ENCODE data around the gene TXLNB.

TXLNB gene

GRCh38 chr6:139335447-139336210, 43.8 kb upstream of the TXLNB start:
- no peak overlapping the region for H3K4me3 ChIP-seq (ENCODE audit: low read length)
- peak; percentile 88 for DNase-seq (ENCODE audit: low read depth)
- no peak for TF ChIP-seq CTCF (IDR thresholded peaks at IDR 0.05; ENCODE audit: insufficient read depth, low read depth, low read length, missing control alignments)

GRCh38 chr6:139334806-139335446, 43.1 kb upstream of the TXLNB start:
- peak; percentile 91 for DNase-seq (ENCODE audit: low read depth)
- no peak for TF ChIP-seq CTCF (IDR thresholded peaks at IDR 0.05; ENCODE audit: insufficient read depth, low read depth, low read length, missing control alignments)
- no peak overlapping the region for H3K4me3 ChIP-seq (ENCODE audit: low read length)

GRCh38 chr6:139330826-139331500, 39.2 kb upstream of the TXLNB start:
- H3K4me3 ChIP-seq (ENCODE audit: low read length): no peak overlapping the region
- TF ChIP-seq CTCF (IDR thresholded peaks at IDR 0.05; ENCODE audit: insufficient read depth, low read depth, low read length, missing control alignments): no peak
- DNase-seq (ENCODE audit: low read depth): no peak

- TF ChIP-seq CTCF (IDR thresholded peaks at IDR 0.05; ENCODE audit: insufficient read depth, low read depth, low read length, missing control alignments): no peak
- H3K4me3 ChIP-seq (ENCODE audit: low read length): no peak overlapping the region
These were observed 38.5 kb upstream of the TXLNB start for GRCh38 chr6:139330306-139330705.

GRCh38 chr6:139329224-139329623, 37.4 kb upstream of the TXLNB start:
- no peak overlapping the region for H3K4me3 ChIP-seq (ENCODE audit: low read length)
- no peak for TF ChIP-seq CTCF (IDR thresholded peaks at IDR 0.05; ENCODE audit: insufficient read depth, low read depth, low read length, missing control alignments)
- DNase-seq (ENCODE audit: low read depth): no peak

More at GRCh38 chr6:139330306-139330705, 38.5 kb upstream of the TXLNB start:
- no peak for DNase-seq (ENCODE audit: low read depth)

- no peak overlapping the region for H3K4me3 ChIP-seq (ENCODE audit: low read length)
- no peak for TF ChIP-seq CTCF (IDR thresholded peaks at IDR 0.05; ENCODE audit: insufficient read depth, low read depth, low read length, missing control alignments)
- no peak for DNase-seq (ENCODE audit: low read depth)
These were observed 35.2 kb upstream of the TXLNB start for GRCh38 chr6:139327038-139327437.

Measured in epithelial cell of esophagus (primary cell).